H54 (cell line): ENCODE data around the gene CD82.

ENCODE experiments used
- DNase-seq: peaks from one replicate; pipeline ENCODE4 v3.0.0; 2011; ENCODE audit warnings: low spot score, mixed read lengths; ENCODE audit not compliant: insufficient read length
- FAIRE-seq: peaks from 3 replicates; lab custom pipeline; 2011; peaks lifted over from hg19 to GRCh38; lab: Jason Lieb, UNC
- POLR2A ChIP-seq: IDR thresholded peaks from 2 replicates; pipeline ENCODE4 v1.6.1; 2011; ENCODE audit warnings: low read depth, mild to moderate bottlenecking, low read length

The CD82 gene

DNA sequence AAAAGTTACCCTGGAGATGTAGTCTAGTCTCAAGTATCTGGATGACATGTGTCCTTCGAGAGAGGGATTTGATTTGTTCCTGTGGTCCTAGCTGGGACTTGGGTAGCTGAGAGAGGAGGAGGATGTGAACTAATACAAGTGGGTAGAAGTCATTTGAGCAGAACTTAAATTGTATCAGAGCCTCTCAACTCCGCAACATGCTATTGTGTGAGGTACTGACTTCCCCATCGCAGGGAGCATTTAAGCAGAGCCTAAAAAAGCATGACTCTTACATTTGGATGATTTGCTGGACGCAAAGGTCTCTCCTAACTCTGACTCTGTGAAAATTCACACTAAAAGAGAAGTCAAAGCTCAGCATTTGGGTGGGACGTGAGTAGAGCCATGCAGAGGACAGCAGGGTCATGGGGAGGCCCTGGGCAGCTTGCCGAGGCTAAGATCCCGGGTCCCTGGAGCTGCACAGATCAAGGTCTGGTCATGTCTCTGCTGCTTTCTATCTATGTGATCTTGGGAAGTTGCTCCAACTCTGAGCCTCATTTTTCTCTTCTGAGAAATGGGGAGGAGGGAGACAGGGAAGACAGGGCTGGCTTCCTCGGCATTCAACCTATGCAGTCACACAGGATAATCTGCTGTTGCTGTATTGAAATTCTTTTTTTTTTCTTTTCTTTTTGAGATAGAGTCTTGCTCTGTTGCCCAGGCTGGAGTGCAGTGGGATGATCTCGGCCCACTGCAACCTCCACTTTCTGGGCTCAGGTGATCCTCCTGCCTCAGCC, 44.9 kb downstream of the CD82 start:
- TF ChIP-seq POLR2A: no peak
- FAIRE-seq (no peak), DNase-seq (no peak)

- FAIRE-seq: no peak
- DNase-seq: no peak
- no peak for TF ChIP-seq POLR2A
These were observed 45.6 kb downstream of the CD82 start for GRCh38 chr11:44611088-44611487.

GRCh38 chr11:44611687-44612434, 46.4 kb downstream of the CD82 start:
- FAIRE-seq (no peak), DNase-seq (no peak)
- TF ChIP-seq POLR2A: no peak

GRCh38 chr11:44613153-44613552, 47.7 kb downstream of the CD82 start:
- DNase-seq (no peak), FAIRE-seq (no peak)
- TF ChIP-seq POLR2A: no peak

- TF ChIP-seq POLR2A: no peak
- DNase-seq (no peak), FAIRE-seq (no peak)
These were observed 48.9 kb downstream of the CD82 start for GRCh38 chr11:44614281-44614775.

GRCh38 chr11:44615041-44615755, 49.7 kb downstream of the CD82 start:
- TF ChIP-seq POLR2A: no peak
- no peak for DNase-seq
- FAIRE-seq: no peak

- no peak for FAIRE-seq
- TF ChIP-seq POLR2A: no peak
- DNase-seq: no peak
These were observed 50.7 kb downstream of the CD82 start for GRCh38 chr11:44615913-44616791.

- FAIRE-seq (no peak), DNase-seq (no peak)
- no peak for TF ChIP-seq POLR2A
These were observed 52.4 kb downstream of the CD82 start for GRCh38 chr11:44617671-44618461.

GRCh38 chr11:44618561-44619425, 53.3 kb downstream of the CD82 start:
- no peak for FAIRE-seq
- TF ChIP-seq POLR2A: no peak
- no peak for DNase-seq

DNA sequence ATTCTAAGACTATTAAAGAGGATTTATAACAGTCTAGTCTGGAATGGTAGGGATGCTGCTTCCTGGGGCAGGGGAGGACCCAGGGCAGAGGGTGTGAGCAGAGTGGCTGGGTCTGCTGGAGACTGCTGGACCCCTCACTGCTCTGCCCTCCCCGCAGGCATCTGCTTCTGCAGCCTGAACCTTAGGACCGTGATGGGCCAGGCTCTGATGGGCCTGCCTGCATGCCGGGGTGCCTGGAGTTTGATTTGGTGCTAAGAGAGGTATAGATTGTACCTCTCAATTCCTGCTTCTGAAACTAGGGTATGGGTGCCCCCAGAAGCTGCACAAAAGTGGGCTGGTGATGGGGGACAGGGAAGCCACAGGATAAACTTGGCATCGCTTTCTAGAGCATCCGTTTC, 54.9 kb downstream of the CD82 start:
- DNase-seq (no peak), FAIRE-seq (no peak)
- TF ChIP-seq POLR2A: no peak

- peak; percentile 82 for DNase-seq
- no peak for FAIRE-seq
- no peak for TF ChIP-seq POLR2A
These were observed 55.7 kb downstream of the CD82 start for GRCh38 chr11:44621140-44621681.

DNA sequence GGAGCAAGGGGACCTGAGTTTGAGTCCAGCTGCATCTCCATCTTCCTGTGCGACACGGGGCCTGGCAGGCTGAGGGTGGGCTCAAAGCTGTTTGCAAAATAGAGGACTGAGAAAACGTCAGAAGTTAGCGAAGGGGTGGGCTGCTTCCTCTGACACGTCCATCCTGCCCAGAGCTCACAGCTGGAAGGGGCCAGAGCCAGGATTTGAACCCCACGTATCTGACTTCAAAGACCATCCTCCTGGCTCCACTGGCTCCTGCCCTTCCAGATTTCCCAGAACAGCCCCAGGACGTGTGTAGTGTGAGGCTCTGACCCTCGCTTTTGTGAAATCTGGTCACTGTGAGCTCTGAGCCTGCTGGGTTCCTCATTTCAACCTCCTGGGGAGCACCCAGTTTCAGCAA, 56.3 kb downstream of the CD82 start:
- no peak for DNase-seq
- no peak for TF ChIP-seq POLR2A
- no peak for FAIRE-seq
